ENCODE results near the gene UBE2G2.

UBE2G2 gene

GRCh38 chr21:44801468-44802395, at the start of gene UBE2G2:
Gene UBE2G2 (minus strand): TSS chr21:44801820. CDS start chr21:44801748, 72 bp downstream.
- Histone ChIP-seq H3K4me3 (peak within 1 kb of the TSS; percentile 82 to 96 (median 90)), H3K9ac (peak within 1 kb of the TSS; percentile 80 to 95 (median 87)), H3K27me3 (no peaks in the 10 kb centered on the region), H4K20me1 (peaks cover 31 to 72% (median 59%) of the 10 kb centered on the region in 11 experiments; a peak in 21 of 22 replicates), H3K4me2 (peak within 1 kb of the TSS; percentile 94 to 99 (median 98)), H3K36me3 (peaks cover 54 to 74% (median 66%) of the 10 kb centered on the region in 11 experiments), H3K27ac (peak within 1 kb of the TSS; percentile 48 to 93 (median 86); a peak in 21 of 22 replicates), H3K9me3 (replicated peaks in 1 of 11) (no peaks in the 10 kb centered on the region), H3K4me1 (peaks cover 28 to 61% (median 50%) of the 10 kb centered on the region in 10 experiments)
- TF ChIP-seq Cebpa-rat (IDR thresholded peaks at IDR 0.05), result no peak

- Histone ChIP-seq H3K9me3 (replicated peaks in 1 of 11) (no peaks in the 10 kb centered on the region), H3K9ac (0 out of 22 replicates have a peak overlapping the region, but pooled peaks of 1 of the 11 experiments have one; percentile 38), H4K20me1 (peaks cover 49 to 97% (median 80%) of the 10 kb centered on the region in 11 experiments), H3K27me3 (no peaks in the 10 kb centered on the region), H3K4me1 (peaks cover 82 to 99% (median 96%) of the 10 kb centered on the region in 10 experiments), H3K4me2 (peak overlapping the region; percentile 28 to 97 (median 72); a peak in 18 of 22 replicates), H3K27ac (no peak overlapping the region), H3K4me3 (no peak overlapping the region), H3K36me3 (peaks cover 53 to 85% (median 71%) of the 10 kb centered on the region in 11 experiments)
- no peak for TF ChIP-seq Cebpa-rat (IDR thresholded peaks at IDR 0.05)
Observed at GRCh38 chr21:44850905-44851657, 49.5 kb upstream of the UBE2G2 start.

- H3K9ac ChIP-seq, result peak overlapping the region in 6 of 11 experiments; percentile 9 to 63 (median 36); a peak in 6 of 22 replicates
- no peaks in the 10 kb centered on the region for H3K27me3 ChIP-seq
- no peak overlapping the region for H3K4me3 ChIP-seq
- H3K36me3 ChIP-seq, result peaks cover 53 to 78% (median 65%) of the 10 kb centered on the region in 11 experiments
- TF ChIP-seq Cebpa-rat (IDR thresholded peaks at IDR 0.05), result no peak
- peak overlapping the region; percentile 28 to 97 (median 72) for H3K4me2 ChIP-seq
- peaks cover 82 to 99% (median 96%) of the 10 kb centered on the region in 10 experiments for H3K4me1 ChIP-seq
- H4K20me1 ChIP-seq, result peaks cover 42 to 89% (median 73%) of the 10 kb centered on the region in 11 experiments
- no peaks in the 10 kb centered on the region for H3K9me3 ChIP-seq (replicated peaks in 1 of 11)
- H3K27ac ChIP-seq, result peak overlapping the region in 5 of 11 experiments; percentile 1 to 49 (median 29); a peak in 6 of 22 replicates
Observed at GRCh38 chr21:44850208-44850800, 48.7 kb upstream of the UBE2G2 start.

GRCh38 chr21:44849616-44850130, 48.1 kb upstream of the UBE2G2 start:
- Histone ChIP-seq H3K9me3 (replicated peaks in 1 of 11) (no peaks in the 10 kb centered on the region), H3K4me3 (no peak overlapping the region), H4K20me1 (peaks cover 40 to 83% (median 66%) of the 10 kb centered on the region in 11 experiments), H3K4me2 (peak overlapping the region; percentile 28 to 97 (median 72); a peak in 21 of 22 replicates), H3K9ac (peak overlapping the region in 4 of 11 experiments; percentile 15 to 63 (median 42); a peak in 4 of 22 replicates), H3K36me3 (peaks cover 53 to 72% (median 65%) of the 10 kb centered on the region in 11 experiments), H3K4me1 (peaks cover 78 to 99% (median 95%) of the 10 kb centered on the region in 10 experiments), H3K27me3 (no peaks in the 10 kb centered on the region), H3K27ac (peak overlapping the region in 3 of 11 experiments; percentile 1 to 38 (median 6); a peak in 4 of 22 replicates)
- TF ChIP-seq Cebpa-rat (IDR thresholded peaks at IDR 0.05), result 0 out of 22 replicates have a peak, but pooled peaks of 1 of the 11 experiments have one; percentile 19

GRCh38 chr21:44848821-44849521, 47.4 kb upstream of the UBE2G2 start:
- Histone ChIP-seq H3K4me1 (peaks cover 71 to 95% (median 89%) of the 10 kb centered on the region in 10 experiments), H3K27me3 (no peaks in the 10 kb centered on the region), H3K4me3 (no peak overlapping the region), H3K9me3 (replicated peaks in 1 of 11) (no peaks in the 10 kb centered on the region), H4K20me1 (peaks cover 38 to 76% (median 59%) of the 10 kb centered on the region in 11 experiments), H3K27ac (peak overlapping the region in 1 of 11 experiments; percentile 38; a peak in 1 of 22 replicates), H3K9ac (no peak overlapping the region), H3K4me2 (peak overlapping the region in 8 of 11 experiments; percentile 7 to 97 (median 88); a peak in 9 of 22 replicates), H3K36me3 (peaks cover 51 to 66% (median 59%) of the 10 kb centered on the region in 11 experiments)
- no peak for TF ChIP-seq Cebpa-rat (IDR thresholded peaks at IDR 0.05)

- H3K36me3 ChIP-seq, result peaks cover 39 to 53% (median 47%) of the 10 kb centered on the region in 11 experiments
- no peaks in the 10 kb centered on the region for H3K27me3 ChIP-seq
- H3K9me3 ChIP-seq (replicated peaks in 1 of 11), result no peaks in the 10 kb centered on the region
- peaks cover 24 to 60% (median 44%) of the 10 kb centered on the region in 11 experiments; a peak in 21 of 22 replicates for H4K20me1 ChIP-seq
- H3K27ac ChIP-seq, result peak overlapping the region in 6 of 11 experiments; percentile 58 to 75 (median 67); a peak in 8 of 22 replicates
- peaks cover 65 to 80% (median 74%) of the 10 kb centered on the region in 10 experiments for H3K4me1 ChIP-seq
- peak overlapping the region in 8 of 11 experiments; percentile 10 to 76 (median 60); a peak in 7 of 22 replicates for H3K9ac ChIP-seq
- no peak for TF ChIP-seq Cebpa-rat (IDR thresholded peaks at IDR 0.05)
- H3K4me3 ChIP-seq, result peak overlapping the region in 1 of 10 experiments; percentile 51; a peak in 1 of 20 replicates
- H3K4me2 ChIP-seq, result peak overlapping the region; percentile 79 to 96 (median 94)
Observed at GRCh38 chr21:44847261-44848056, 45.8 kb upstream of the UBE2G2 start.
